H9 (cell line): Measurements from ENCODE around the gene GPC4. TPM values are rescaled to one million over a fixed set of nuclear protein-coding genes. Genes with fewer than 3 reads are reported as not detected.

Source experiments
- DNase-seq: peaks from one replicate; pipeline ENCODE4 v3.0.0-alpha.2; 2017
- H2AFZ ChIP-seq: one replicate; pipeline ENCODE4 v1.6.1; 2013; ENCODE audit warnings: mild to moderate bottlenecking, low read length, control low read depth, moderate library complexity
- H2AK5ac ChIP-seq: 2 replicates; pipeline ENCODE4 v1.6.1; 2013; ENCODE audit warnings: low read length, control low read depth, mixed read lengths; ENCODE audit not compliant: insufficient read length
- H2BK120ac ChIP-seq: one replicate; pipeline ENCODE4 v1.6.1; 2013; ENCODE audit warnings: low read depth, mild to moderate bottlenecking, low read length, control low read depth, inconsistent platforms; ENCODE audit not compliant: poor library complexity, severe bottlenecking
- H2BK12ac ChIP-seq: 2 replicates; pipeline ENCODE4 v1.6.1; 2013; ENCODE audit warnings: low read length, control low read depth, mixed read lengths, low read depth; ENCODE audit not compliant: insufficient read length
- H2BK15ac ChIP-seq: 2 replicates; pipeline ENCODE4 v1.6.1; 2013; ENCODE audit warnings: low read depth, low read length, control low read depth
- H2BK20ac ChIP-seq: one replicate; pipeline ENCODE4 v1.6.1; 2013; ENCODE audit warnings: low read depth, mild to moderate bottlenecking, low read length, control low read depth, inconsistent platforms; ENCODE audit not compliant: poor library complexity, severe bottlenecking
- H2BK5ac ChIP-seq: 2 replicates; pipeline ENCODE4 v1.6.1; 2013; ENCODE audit warnings: low read length, control low read depth, mixed read lengths; ENCODE audit not compliant: insufficient read length
- H3K14ac ChIP-seq: 2 replicates; pipeline ENCODE4 v1.6.1; 2013; ENCODE audit warnings: low read length, control low read depth; ENCODE audit not compliant: insufficient read depth
- H3K18ac ChIP-seq: 2 replicates; pipeline ENCODE4 v1.6.1; 2013; ENCODE audit warnings: low read depth, mild to moderate bottlenecking, mixed read lengths, low read length, control low read depth; ENCODE audit not compliant: insufficient read length
- H3K23ac ChIP-seq: 2 replicates; pipeline ENCODE4 v1.6.1; 2013; ENCODE audit warnings: low read length, control low read depth, mixed read lengths, low read depth; ENCODE audit not compliant: insufficient read length
- H3K23me2 ChIP-seq: 2 replicates; pipeline ENCODE4 v1.6.1; 2013; ENCODE audit warnings: low read depth, mild to moderate bottlenecking, mixed read lengths, low read length, control low read depth; ENCODE audit not compliant: insufficient read length, poor library complexity, severe bottlenecking
- H3K27ac ChIP-seq: 2 replicates; pipeline ENCODE4 v1.5.1; 2013; ENCODE audit warnings: low read length, control low read depth, mixed read lengths, low read depth; ENCODE audit not compliant: insufficient read length
- H3K27me3 ChIP-seq: 2 replicates; pipeline ENCODE4 v1.6.1; 2013; ENCODE audit warnings: low read length, control low read depth, inconsistent platforms; ENCODE audit not compliant: insufficient read depth
- H3K4ac ChIP-seq: 2 replicates; pipeline ENCODE4 v1.6.1; 2013; ENCODE audit warnings: low read depth, mild to moderate bottlenecking, control low read depth, inconsistent platforms, low read length, moderate library complexity
- H3K4me1 ChIP-seq: 2 replicates; pipeline ENCODE4 v1.6.1; 2013; ENCODE audit warnings: low read length, control low read depth, inconsistent platforms; ENCODE audit not compliant: insufficient read depth
- H3K4me2 ChIP-seq: 2 replicates; pipeline ENCODE4 v1.6.1; 2013; ENCODE audit warnings: low read length, control low read depth, mixed read lengths; ENCODE audit not compliant: insufficient read length, insufficient read depth
- H3K56ac ChIP-seq: 2 replicates; pipeline ENCODE4 v1.6.1; 2013; ENCODE audit warnings: low read depth, mild to moderate bottlenecking, mixed read lengths, low read length, control low read depth; ENCODE audit not compliant: insufficient read length
- H3K79me1 ChIP-seq: 2 replicates; pipeline ENCODE4 v1.6.1; 2013; ENCODE audit warnings: low read depth, mild to moderate bottlenecking, moderate library complexity, low read length, control low read depth, inconsistent platforms; ENCODE audit not compliant: insufficient read depth, poor library complexity, severe bottlenecking
- H3K79me2 ChIP-seq: 2 replicates; pipeline ENCODE4 v1.6.1; 2013; ENCODE audit warnings: low read length, control low read depth, inconsistent platforms; ENCODE audit not compliant: insufficient read depth
- H3K9ac ChIP-seq: 2 replicates; pipeline ENCODE4 v1.6.1; 2013; ENCODE audit warnings: low read length, control low read depth, mixed read lengths; ENCODE audit not compliant: insufficient read length; ENCODE audit errors: extremely low read depth
- H3K9me3 ChIP-seq: one replicate; pipeline ENCODE4 v1.6.1; 2013; ENCODE audit warnings: low read depth, low read length, inconsistent platforms; ENCODE audit not compliant: control insufficient read depth
- H3T11ph ChIP-seq: one replicate; pipeline ENCODE4 v1.6.1; 2013; ENCODE audit warnings: mild to moderate bottlenecking, low read length, control low read depth, inconsistent platforms
- H4K20me1 ChIP-seq: one replicate; pipeline ENCODE4 v1.6.1; 2013; ENCODE audit not compliant: control insufficient read depth, insufficient read length, insufficient read depth
- H4K5ac ChIP-seq: 2 replicates; pipeline ENCODE4 v1.6.1; 2013; ENCODE audit warnings: low read depth, mild to moderate bottlenecking, mixed read lengths, low read length, control low read depth; ENCODE audit not compliant: insufficient read length
- H4K8ac ChIP-seq: replicated peaks from 2 replicates; pipeline ENCODE4 v1.6.1; 2013; ENCODE audit warnings: low read length, control low read depth, mixed read lengths, low read depth; ENCODE audit not compliant: insufficient read length
- H4K91ac ChIP-seq: 2 replicates; pipeline ENCODE4 v1.6.1; 2013; ENCODE audit warnings: low read depth, mild to moderate bottlenecking, moderate library complexity, mixed read lengths, low read length, control low read depth; ENCODE audit not compliant: insufficient read length
- H3K27ac Mint-ChIP-seq, 3 experiments: 2 replicates in 2 of 3; 3 replicates in 1 of 3; pipeline ENCODE4 v1.8.0; 2020 to 2021; ENCODE audit warnings: mixed read lengths in 3 of 3, mild to moderate bottlenecking in 1 of 3, moderate library complexity in 1 of 3
- H3K27me3 Mint-ChIP-seq: 2 replicates; pipeline ENCODE4 v1.8.0; 2021; ENCODE audit warnings: low read depth, mild to moderate bottlenecking, moderate library complexity, mixed read lengths
- H3K36me3 Mint-ChIP-seq, 3 experiments: 2 replicates in 2 of 3; 3 replicates in 1 of 3; pipeline ENCODE4 v1.8.0; 2020 to 2021; ENCODE audit warnings: low read depth in 3 of 3, mixed read lengths in 3 of 3; ENCODE audit not compliant: insufficient read depth in 1 of 3
- H3K4me1 Mint-ChIP-seq, 2 experiments: 2 replicates each; pipeline ENCODE4 v1.8.0; 2020; ENCODE audit warnings: mixed read lengths in 2 of 2
- H3K4me3 Mint-ChIP-seq, 2 experiments: 2 replicates in 1 of 2; 3 replicates in 1 of 2; pipeline ENCODE4 v1.8.0; 2020 to 2021; ENCODE audit warnings: mild to moderate bottlenecking in 2 of 2, mixed read lengths in 2 of 2, moderate library complexity in 1 of 2
- H3K9me3 Mint-ChIP-seq, 2 experiments: 2 replicates in 1 of 2; 3 replicates in 1 of 2; pipeline ENCODE4 v1.8.0; 2020; ENCODE audit warnings: mild to moderate bottlenecking in 2 of 2, mixed read lengths in 2 of 2, moderate library complexity in 1 of 2
- CTCF ChIP-seq: fragments of 200-600 bp; sonication (generic); conservative IDR thresholded peaks from 3 replicates; pipeline ENCODE4 v1.8.0; 2021; ENCODE audit warnings: antibody characterized with exemption, mild to moderate bottlenecking
- WGBS: extraction: QIAGEN DNeasy Blood & Tissue Kit; methylation state at CpG from one replicate; pipeline ENCODE4 v1.1.7; 2013; ENCODE audit warnings: missing lambda C conversion rate, low lambda C conversion rate, mixed read lengths; ENCODE audit not compliant: insufficient read length; ENCODE audit errors: extremely low coverage; 5-methylcytosine and 5-hydroxymethylcytosine counted together
- total RNA-seq: library from RNA; stranded (reverse); gene quantifications from 2 replicates; pipeline ENCODE4 v1.2.1, GENCODE V29; 2021

The GPC4 gene
- total RNA-seq, 1 experiment from 2014 or later = 416 TPM

GRCh38 chrX:133454924-133455323 is 39.6 kb upstream of the GPC4 start:
- peak overlapping the region; percentile 76 for H3K27ac ChIP-seq
- peak overlapping the region; percentile 39 for H3K4me2 ChIP-seq
- no peak overlapping the region for H2BK120ac ChIP-seq
- no peaks in the 10 kb centered on the region for H3K23me2 ChIP-seq
- H2BK12ac ChIP-seq = no peak overlapping the region
- no peak overlapping the region for H3K56ac ChIP-seq
- peak overlapping the region; percentile 30 for H2BK5ac ChIP-seq
- DNase-seq = no peak
- no peak overlapping the region for H2BK15ac ChIP-seq
- H3K4ac ChIP-seq = no peak overlapping the region
- no peak overlapping the region for H2AK5ac ChIP-seq
- no peak for TF ChIP-seq CTCF
- no peak overlapping the region for H3K18ac ChIP-seq
- H4K20me1 ChIP-seq = no peaks in the 10 kb centered on the region
- peak overlapping the region; percentile 82 to 99 (median 87) for H3K27ac Mint-ChIP-seq
- H4K91ac ChIP-seq = no peak overlapping the region
- no peak overlapping the region for H4K8ac ChIP-seq
- H2AFZ ChIP-seq = no peak overlapping the region
- no peak overlapping the region; the same call in 1 of the 2 replicates for H3K14ac ChIP-seq
- WGBS = no CpG with 5 or more reads among the region's 5 CpGs
- no peak overlapping the region for H4K5ac ChIP-seq
- H3T11ph ChIP-seq = no peak overlapping the region
- no peak overlapping the region for H2BK20ac ChIP-seq
- H3K4me1 ChIP-seq = peaks cover 12% of the 10 kb centered on the region; the same call in 1 of the 2 replicates
- peaks cover 39 to 48% of the 10 kb centered on the region in 2 experiments for H3K4me1 Mint-ChIP-seq
- H3K9me3 ChIP-seq = no peaks in the 10 kb centered on the region
- no peak overlapping the region for H3K9ac ChIP-seq
- no peaks in the 10 kb centered on the region for H3K79me2 ChIP-seq
- H3K27me3 ChIP-seq = no peaks in the 10 kb centered on the region
- H3K9me3 Mint-ChIP-seq = peaks cover 0 to 5% of the 10 kb centered on the region in 2 experiments; a peak in 2 of 5 replicates
- H3K27me3 Mint-ChIP-seq = no peaks in the 10 kb centered on the region
- H3K36me3 Mint-ChIP-seq = peaks cover 6 to 16% (median 10%) of the 10 kb centered on the region in 3 experiments; a peak in 6 of 7 replicates
- H3K4me3 Mint-ChIP-seq = peak overlapping the region; percentile 12 to 53; a peak in 2 of 5 replicates
- no peak overlapping the region for H3K23ac ChIP-seq
- H3K79me1 ChIP-seq = no peaks in the 10 kb centered on the region
